Fibroblast of mammary gland (primary cell): Measurements from ENCODE around the gene STX2.
A peak's percentile ranks its signal among the peaks of the same experiment; 100 is the strongest.
"Not testable (repeated sequence)": the region's sequence is repeated elsewhere in the genome, so short reads cannot be mapped to it uniquely, and the experiment has no call there.

ENCODE experiments used
- DNase-seq: peaks from one replicate; pipeline ENCODE4 v3.0.0-alpha.2; 2010; ENCODE audit warnings: low read depth
- H3K4me3 ChIP-seq: 2 replicates; pipeline ENCODE4 v1.5.1; 2011; ENCODE audit warnings: low read depth, mild to moderate bottlenecking, low read length, moderate library complexity; ENCODE audit not compliant: control insufficient read depth
- TF ChIP-seq, protein P1 (sequence below): conservative IDR thresholded peaks from 2 replicates; pipeline ENCODE4 v1.5.1; 2011; ENCODE audit warnings: low read depth, low read length, inconsistent platforms; ENCODE audit not compliant: control insufficient read depth, insufficient read depth

Gene STX2

GRCh38 chr12:130792821-130793553, 46.1 kb downstream of the STX2 start:
- TF ChIP-seq, protein P1, sequence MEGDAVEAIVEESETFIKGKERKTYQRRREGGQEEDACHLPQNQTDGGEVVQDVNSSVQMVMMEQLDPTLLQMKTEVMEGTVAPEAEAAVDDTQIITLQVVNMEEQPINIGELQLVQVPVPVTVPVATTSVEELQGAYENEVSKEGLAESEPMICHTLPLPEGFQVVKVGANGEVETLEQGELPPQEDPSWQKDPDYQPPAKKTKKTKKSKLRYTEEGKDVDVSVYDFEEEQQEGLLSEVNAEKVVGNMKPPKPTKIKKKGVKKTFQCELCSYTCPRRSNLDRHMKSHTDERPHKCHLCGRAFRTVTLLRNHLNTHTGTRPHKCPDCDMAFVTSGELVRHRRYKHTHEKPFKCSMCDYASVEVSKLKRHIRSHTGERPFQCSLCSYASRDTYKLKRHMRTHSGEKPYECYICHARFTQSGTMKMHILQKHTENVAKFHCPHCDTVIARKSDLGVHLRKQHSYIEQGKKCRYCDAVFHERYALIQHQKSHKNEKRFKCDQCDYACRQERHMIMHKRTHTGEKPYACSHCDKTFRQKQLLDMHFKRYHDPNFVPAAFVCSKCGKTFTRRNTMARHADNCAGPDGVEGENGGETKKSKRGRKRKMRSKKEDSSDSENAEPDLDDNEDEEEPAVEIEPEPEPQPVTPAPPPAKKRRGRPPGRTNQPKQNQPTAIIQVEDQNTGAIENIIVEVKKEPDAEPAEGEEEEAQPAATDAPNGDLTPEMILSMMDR, result no peak
- no peak for DNase-seq
- no peak overlapping the region for H3K4me3 ChIP-seq

- DNase-seq, result peak; percentile 13
- no peak overlapping the region for H3K4me3 ChIP-seq
- TF ChIP-seq, protein P1, result no peak
These were observed 47.4 kb downstream of the STX2 start for GRCh38 chr12:130791629-130792028.

GRCh38 chr12:130788515-130788914, 50.5 kb downstream of the STX2 start:
- no peak for DNase-seq
- H3K4me3 ChIP-seq, result no peak overlapping the region
- TF ChIP-seq, protein P1, result no peak

GRCh38 chr12:130787445-130788410, 51.3 kb downstream of the STX2 start:
- TF ChIP-seq, protein P1, result no peak
- no peak overlapping the region for H3K4me3 ChIP-seq
- peak; percentile 29 for DNase-seq

GRCh38 chr12:130787041-130787440, 52.0 kb downstream of the STX2 start:
- DNase-seq, result no peak
- TF ChIP-seq, protein P1, result no peak
- no peak overlapping the region for H3K4me3 ChIP-seq

DNA sequence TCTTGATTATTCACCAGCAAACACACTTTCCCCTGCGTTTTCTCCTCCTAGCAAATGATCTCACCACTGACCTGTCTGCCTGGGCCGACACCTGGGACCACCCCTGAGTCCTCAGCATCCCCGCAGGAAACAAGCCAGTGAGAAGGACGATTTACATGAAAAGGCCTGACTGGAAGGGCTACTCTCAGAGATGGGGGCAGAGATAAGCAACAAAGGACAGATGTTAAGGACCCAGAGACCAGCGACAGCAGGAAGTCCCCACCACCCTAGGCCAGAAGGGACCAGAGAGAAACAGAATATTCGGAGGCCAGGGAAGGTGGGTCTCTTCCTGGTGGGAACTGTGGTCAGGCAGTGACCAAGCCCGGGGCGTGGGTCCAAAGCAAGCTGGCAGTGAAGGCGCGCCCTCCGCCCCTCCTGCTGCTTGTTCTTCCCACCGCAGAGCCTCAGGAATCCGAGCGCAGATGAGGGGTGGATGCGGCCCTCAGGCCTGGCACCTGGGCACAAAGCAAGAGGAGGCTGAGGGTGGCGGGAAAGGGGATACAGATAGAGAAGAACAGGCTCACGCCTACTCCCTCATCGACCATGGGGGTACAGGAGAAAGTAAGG, 55.8 kb downstream of the STX2 start:
- H3K4me3 ChIP-seq, result no peak overlapping the region
- no peak for DNase-seq
- TF ChIP-seq, protein P1, result no peak

GRCh38 chr12:130782245-130782644, 56.8 kb downstream of the STX2 start:
- H3K4me3 ChIP-seq, result not testable (repeated sequence)

More at GRCh38 chr12:130782245-130782644, 56.8 kb downstream of the STX2 start:
- DNase-seq, result not testable (repeated sequence)
